Dedifferentiated amniotic fluid mesenchymal stem cell (primary cell): Measurements from ENCODE around the gene AMIGO2.
A peak's percentile ranks its signal among the peaks of the same experiment; 100 is the strongest.

ENCODE experiments used
- DNase-seq: peaks from one replicate; pipeline ENCODE4 v3.0.0-alpha.2; 2016; ENCODE audit errors: extremely low spot score

AMIGO2 gene

GRCh38 chr12:47097276-47097896 is 17.6 kb upstream of the AMIGO2 start:
- DNase-seq = no peak

- no peak for DNase-seq
These were observed 15.9 kb upstream of the AMIGO2 start for GRCh38 chr12:47095446-47096236.

GRCh38 chr12:47094804-47095203 is 15.0 kb upstream of the AMIGO2 start:
- no peak for DNase-seq

GRCh38 chr12:47091009-47091408 is 11.2 kb upstream of the AMIGO2 start:
- DNase-seq = no peak

- no peak for DNase-seq
These were observed 8.5 kb upstream of the AMIGO2 start for GRCh38 chr12:47088021-47088944.

GRCh38 chr12:47087088-47087688 is 7.4 kb upstream of the AMIGO2 start:
- no peak for DNase-seq

- peak; percentile 69 for DNase-seq
These were observed 6.1 kb upstream of the AMIGO2 start for GRCh38 chr12:47085815-47086252.

- DNase-seq = no peak
These were observed 4.4 kb upstream of the AMIGO2 start for GRCh38 chr12:47084172-47084571.

- peak; percentile 77 for DNase-seq
These were observed 3.2 kb upstream of the AMIGO2 start for GRCh38 chr12:47082796-47083621.

- DNase-seq = no peak
These were observed 2.5 kb upstream of the AMIGO2 start for GRCh38 chr12:47082283-47082682.

- DNase-seq = no peak
These were observed 1.2 kb upstream of the AMIGO2 start for GRCh38 chr12:47080725-47081502.

- DNase-seq = no peak
These were observed 394 bp upstream of the AMIGO2 start for GRCh38 chr12:47079981-47080724.

- DNase-seq = no peak
These were observed 859 bp downstream of the AMIGO2 start for GRCh38 chr12:47078733-47079467.

GRCh38 chr12:47078086-47078395 is 1.7 kb downstream of the AMIGO2 start:
- no peak for DNase-seq

- no peak for DNase-seq
These were observed 2.3 kb downstream of the AMIGO2 start for GRCh38 chr12:47077206-47078085.

GRCh38 chr12:47075192-47076084 is 4.3 kb downstream of the AMIGO2 start:
- no peak for DNase-seq

GRCh38 chr12:47074757-47075156 is 5.0 kb downstream of the AMIGO2 start:
- DNase-seq = no peak
